A549 (cell line): Measurements from ENCODE around the gene CADM1. TPM values are rescaled to one million over a fixed set of nuclear protein-coding genes. Genes with fewer than 3 reads are reported as not detected.

Experiments used
- ATAC-seq, 2 experiments: fragments of 200-7000 bp in 1 of 2; fragments of >200 bp in 1 of 2; cut with Nextera tagmentation in 1 of 2; cut with Tn5 transposase in 1 of 2; 3 replicates each; pipeline versions ENCODE4 v1.8.0 to v1.9.1; 2018 to 2020; ENCODE audit warnings: mild to moderate bottlenecking in 1 of 2, moderate library complexity in 1 of 2
- CTCF ChIA-PET: fragments of 300-600 bp; sonication (Branson Sonifier 250); formaldehyde crosslinking; extraction: SDS; loops from one replicate; lab custom pipeline; 2021; ENCODE audit warnings: antibody characterized with exemption, inconsistent platforms; lab: Yijun Ruan, JAX
- POLR2A ChIA-PET: fragments of 350-600 bp; formaldehyde crosslinking; extraction: SDS; loops from one replicate; lab custom pipeline; 2021; ENCODE audit warnings: antibody characterized with exemption, inconsistent platforms; lab: Yijun Ruan, JAX
- DNase-seq, 2 experiments: peaks; one replicate each; pipeline versions ENCODE4 v3.0.0 to v3.0.0-alpha.2; 2011 to 2016; ENCODE audit warnings: low read depth in 1 of 2, low spot score in 1 of 2
- FAIRE-seq: peaks from 2 replicates; lab custom pipeline; 2011; peaks lifted over from hg19 to GRCh38; lab: Jason Lieb, UNC
- H3K27ac ChIP-seq, 2 experiments: fragments of >200 bp; sonication (Bioruptor Twin); formaldehyde crosslinking; 3 replicates each; pipeline ENCODE4 v1.5.1; 2016 to 2017
- H3K4me1 ChIP-seq: fragments of >200 bp; sonication (Bioruptor Twin); formaldehyde crosslinking; 3 replicates; pipeline ENCODE4 v1.6.1; 2016
- H3K4me2 ChIP-seq: fragments of >200 bp; sonication (Bioruptor Twin); formaldehyde crosslinking; 3 replicates; pipeline ENCODE4 v1.6.1; 2016
- H3K4me3 ChIP-seq: fragments of >200 bp; sonication (Bioruptor Twin); formaldehyde crosslinking; 3 replicates; pipeline ENCODE4 v1.5.1; 2016
- H3K9me3 ChIP-seq: fragments of >200 bp; sonication (Bioruptor Twin); formaldehyde crosslinking; 3 replicates; pipeline ENCODE4 v1.6.1; 2016
- BHLHE40 ChIP-seq: IDR thresholded peaks from 2 replicates; pipeline ENCODE4 v1.6.1; 2012; ENCODE audit warnings: low read depth, low read length, inconsistent platforms
- CBX2 ChIP-seq: fragments of 200-600 bp; sonication (generic); IDR thresholded peaks from 2 replicates; pipeline ENCODE4 v1.6.1; 2016; ENCODE audit warnings: low read depth, mild to moderate bottlenecking, borderline replicate concordance
- CEBPB ChIP-seq, 2 experiments: fragments of >200 bp in 1 of 2; sonication (Bioruptor Twin) in 1 of 2; formaldehyde crosslinking in 1 of 2; IDR thresholded peaks; 2 replicates each; pipeline ENCODE4 v1.6.1; 2012 to 2016
- EHF ChIP-seq: fragments of 250-450 bp; sonication (Bioruptor Pico); IDR thresholded peaks from 2 replicates; pipeline ENCODE4 v1.5.0; 2020; ENCODE audit warnings: mild to moderate bottlenecking
- EHMT2 ChIP-seq: fragments of 200-600 bp; sonication (generic); IDR thresholded peaks from 2 replicates; pipeline ENCODE4 v1.6.1; 2016; ENCODE audit warnings: antibody characterized with exemption, low read depth, mild to moderate bottlenecking, moderate library complexity
- EP300 ChIP-seq, 2 experiments: fragments of >200 bp; sonication (Bioruptor Twin); formaldehyde crosslinking; IDR thresholded peaks; 2 replicates in 1 of 2; 3 replicates in 1 of 2; pipeline ENCODE4 v1.6.1; 2016 to 2017
- ESRRA ChIP-seq: fragments of 150-350 bp; IDR thresholded peaks from 2 replicates; pipeline ENCODE4 v1.6.1; 2014; ENCODE audit warnings: mild to moderate bottlenecking, low read length, borderline replicate concordance
- FOSL2 ChIP-seq, 2 experiments: fragments of 450-650 bp in 1 of 2; fragments of >200 bp in 1 of 2; sonication (Bioruptor Twin) in 1 of 2; formaldehyde crosslinking; IDR thresholded peaks; 2 replicates each; pipeline versions ENCODE4 v1.5.0 to v1.6.1; 2016 to 2020; ENCODE audit warnings: mild to moderate bottlenecking in 1 of 2, moderate library complexity in 1 of 2
- FOXS1 ChIP-seq: fragments of 250-450 bp; sonication (Bioruptor Pico); IDR thresholded peaks from 2 replicates; pipeline ENCODE4 v1.5.0; 2020; ENCODE audit warnings: mild to moderate bottlenecking, moderate library complexity
- GATA3 ChIP-seq: IDR thresholded peaks from 2 replicates; pipeline ENCODE4 v1.6.1; 2012; ENCODE audit warnings: borderline replicate concordance
- HDAC2 ChIP-seq: fragments of 200-600 bp; sonication (generic); IDR thresholded peaks from 2 replicates; pipeline ENCODE4 v1.6.1; 2016
- HEYL ChIP-seq: fragments of 250-450 bp; sonication (Bioruptor Pico); IDR thresholded peaks from 2 replicates; pipeline ENCODE4 v1.8.0; 2021; ENCODE audit warnings: mild to moderate bottlenecking, moderate library complexity
- HOXB5 ChIP-seq: fragments of 250-450 bp; sonication (Bioruptor Pico); IDR thresholded peaks from 2 replicates; pipeline ENCODE4 v1.5.0; 2020; ENCODE audit warnings: mild to moderate bottlenecking, moderate library complexity
- JUN ChIP-seq, 2 experiments: fragments of >200 bp; sonication (Bioruptor Twin); formaldehyde crosslinking; IDR thresholded peaks; 2 replicates in 1 of 2; 3 replicates in 1 of 2; pipeline ENCODE4 v1.6.1; 2016 to 2017
- KDM1A ChIP-seq: fragments of 200-600 bp; sonication (generic); IDR thresholded peaks from 2 replicates; pipeline ENCODE4 v1.6.1; 2016; ENCODE audit warnings: low read depth, mild to moderate bottlenecking
- KDM5A ChIP-seq: fragments of 200-600 bp; sonication (generic); IDR thresholded peaks from 2 replicates; pipeline ENCODE4 v1.6.1; 2016; ENCODE audit warnings: antibody characterized with exemption, mild to moderate bottlenecking
- MAFK ChIP-seq: fragments of 450-650 bp; IDR thresholded peaks from 2 replicates; pipeline ENCODE4 v1.6.1; 2014; ENCODE audit not compliant: partially characterized antibody
- MAZ ChIP-seq: fragments of 150-350 bp; IDR thresholded peaks from 2 replicates; pipeline ENCODE4 v1.6.1; 2014; ENCODE audit warnings: antibody characterized with exemption, low read depth, low read length, borderline replicate concordance
- MYC ChIP-seq: IDR thresholded peaks from 2 replicates; pipeline ENCODE4 v1.6.1; 2012; ENCODE audit warnings: mild to moderate bottlenecking, inconsistent platforms, low read length, improper control_type of control experiment, borderline replicate concordance
- RARB ChIP-seq: fragments of 250-450 bp; sonication (Bioruptor Pico); IDR thresholded peaks from 2 replicates; pipeline ENCODE4 v1.8.0; 2021; ENCODE audit warnings: mild to moderate bottlenecking, moderate library complexity
- RCOR1 ChIP-seq: fragments of 150-350 bp; IDR thresholded peaks from 2 replicates; pipeline ENCODE4 v1.6.1; 2014; ENCODE audit warnings: antibody characterized with exemption, low read length, low read depth
- RNF2 ChIP-seq: fragments of 200-600 bp; sonication (generic); IDR thresholded peaks from 2 replicates; pipeline ENCODE4 v1.6.1; 2016; ENCODE audit warnings: low read depth, mild to moderate bottlenecking, antibody characterized with exemption, moderate library complexity, borderline replicate concordance
- SREBF2 ChIP-seq: fragments of 450-650 bp; IDR thresholded peaks from 2 replicates; pipeline ENCODE4 v1.6.1; 2014; ENCODE audit warnings: mild to moderate bottlenecking, moderate library complexity
- TP53 ChIP-seq: fragments of 250-450 bp; sonication (Bioruptor Pico); IDR thresholded peaks from 2 replicates; pipeline ENCODE4 v1.5.0; 2021; ENCODE audit warnings: mild to moderate bottlenecking, moderate library complexity
- WGBS: methylation state at CpG from one replicate; pipeline ENCODE4 v1.1.6; 2017; ENCODE audit errors: missing lambda C conversion rate; 5-methylcytosine and 5-hydroxymethylcytosine counted together
- polyA plus RNA-seq, 4 experiments: library from polyadenylated mRNA; depleted of rRNA in 3 of 4; stranded (reverse); fragments of >200 nt; fragmentation: RNase III in 1 of 4; extraction: RNeasy Plus Mini Kit Qiagen cat#74134 plus additional on column Dnase treatment in 1 of 4; gene quantifications; 2 replicates in 3 of 4; 3 replicates in 1 of 4; pipeline ENCODE4 v1.2.3, GENCODE V29; 2011 to 2017
- TF ChIP-seq, protein P1 (sequence below): IDR thresholded peaks from 2 replicates; pipeline ENCODE4 v1.6.1; 2012; ENCODE audit warnings: low read depth, borderline replicate concordance
- TF ChIP-seq, protein P2 (sequence below): fragments of 250-450 bp; sonication (Bioruptor Pico); IDR thresholded peaks from 2 replicates; pipeline ENCODE4 v1.5.0; 2021; ENCODE audit warnings: mild to moderate bottlenecking, moderate library complexity, borderline replicate concordance
- TF ChIP-seq, protein P3 (sequence below): IDR thresholded peaks from 2 replicates; pipeline ENCODE4 v1.6.1; 2012
- TF ChIP-seq, protein P4 (sequence below): fragments of >200 bp; sonication (Bioruptor Twin); formaldehyde crosslinking; IDR thresholded peaks from 3 replicates; pipeline ENCODE4 v1.5.1; 2016
- TF ChIP-seq, protein P5 (sequence below): fragments of 250-450 bp; sonication (Bioruptor Pico); IDR thresholded peaks from 2 replicates; pipeline ENCODE4 v1.5.0; 2020; ENCODE audit warnings: low read depth, mild to moderate bottlenecking, moderate library complexity

Gene CADM1
- polyA plus RNA-seq, 2 of the 4 experiments (the other 2 are of a cell fraction), result 33.4 to 36.7 TPM

DNA sequence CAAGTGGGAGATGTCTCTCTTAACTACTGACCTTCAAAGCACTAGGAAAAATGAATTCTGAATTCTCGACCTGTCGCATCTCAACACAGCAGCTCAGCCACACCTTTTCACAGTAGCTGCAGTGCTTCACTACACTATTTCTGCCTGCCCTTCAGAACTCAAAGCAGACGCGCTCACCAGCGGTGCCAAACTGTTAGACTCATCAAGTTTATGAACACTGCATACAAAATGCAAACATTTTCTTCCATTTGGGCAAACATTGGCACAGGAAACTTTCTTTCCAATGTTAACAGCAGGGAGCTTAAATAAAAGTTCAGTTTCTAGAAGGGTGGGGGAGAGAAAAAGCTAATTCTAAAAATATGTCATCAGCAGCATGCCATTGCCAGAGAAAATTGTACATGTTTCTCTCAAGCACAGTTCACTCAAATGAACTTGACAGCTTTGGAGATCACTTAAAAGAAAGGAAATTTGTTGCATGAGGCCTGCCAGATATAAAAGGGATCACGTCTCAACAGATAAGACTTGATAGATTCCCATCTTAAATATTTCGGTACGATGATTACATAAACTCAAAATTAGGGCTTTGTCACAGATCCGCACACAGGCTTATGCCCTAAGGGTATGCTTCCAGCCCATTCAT is 82.7 kb downstream of the CADM1 start:
- H3K9me3 ChIP-seq, result no peaks in the 10 kb centered on the region
- no peak overlapping the region for H3K4me3 ChIP-seq
- TF ChIP-seq MAZ (no peak), BHLHE40 (no peak), MYC (no peak), FOSL2 (IDR thresholded peaks at IDR 0.05) (no peak), FOSL2 (CRISPR knock-in tag; IDR thresholded peaks at IDR 0.05) (no peak), CEBPB (IDR thresholded peaks at IDR 0.05) (no peak), RNF2 (no peak), ESRRA (no peak), HDAC2 (no peak), HEYL (CRISPR knock-in tag) (no peak), KDM1A (no peak), EHF (CRISPR knock-in tag) (no peak), EP300 (IDR thresholded peaks at IDR 0.05) (no peak), HOXB5 (CRISPR knock-in tag) (no peak)
- TF ChIP-seq, protein P1, sequence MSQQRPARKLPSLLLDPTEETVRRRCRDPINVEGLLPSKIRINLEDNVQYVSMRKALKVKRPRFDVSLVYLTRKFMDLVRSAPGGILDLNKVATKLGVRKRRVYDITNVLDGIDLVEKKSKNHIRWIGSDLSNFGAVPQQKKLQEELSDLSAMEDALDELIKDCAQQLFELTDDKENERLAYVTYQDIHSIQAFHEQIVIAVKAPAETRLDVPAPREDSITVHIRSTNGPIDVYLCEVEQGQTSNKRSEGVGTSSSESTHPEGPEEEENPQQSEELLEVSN, result no peak
- ATAC-seq (no peak), FAIRE-seq (no peak), DNase-seq (no peak)
- POLR2A ChIA-PET, result interaction anchor here (1.1 kb wide), 1 partner anchor 83 kb away, joined by 3 read pairs; the partner anchor contains the start of gene CADM1
- WGBS, result 86% methylated on average over 9 of the region's 9 CpGs
- no peak overlapping the region for H3K27ac ChIP-seq
- no peak overlapping the region for H3K4me2 ChIP-seq
- 0 out of 3 replicates have a peak, but pooled peaks cover 4% of the 10 kb centered on the region for H3K4me1 ChIP-seq
- CTCF ChIA-PET, result interaction anchor here (1.4 kb wide), 1 partner anchor 10 kb away, joined by 4 read pairs; no protein-coding TSS in a partner anchor

DNA sequence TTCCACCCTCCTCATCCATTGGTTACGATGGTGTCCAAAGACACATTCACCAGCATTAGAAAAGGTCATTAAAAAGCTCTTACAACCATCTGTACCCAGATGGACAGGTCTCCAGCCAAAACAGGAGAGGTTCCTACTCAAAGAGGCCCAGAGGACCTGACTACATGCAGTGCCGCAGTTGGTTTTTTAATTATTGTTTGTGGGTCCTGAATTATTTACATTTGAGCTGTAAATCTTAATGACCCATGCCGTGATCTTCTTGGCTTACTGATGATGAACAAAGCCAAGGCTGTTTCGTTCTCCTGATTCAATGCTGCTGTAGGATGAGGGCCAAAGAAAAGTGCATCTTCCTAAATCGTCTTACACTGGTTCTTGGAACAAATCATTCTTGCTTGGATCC is 83.7 kb downstream of the CADM1 start:
- H3K27ac ChIP-seq, result no peak overlapping the region
- no peak overlapping the region for H3K4me2 ChIP-seq
- DNase-seq (no peak), ATAC-seq (no peak), FAIRE-seq (no peak)
- CTCF ChIA-PET, result no interaction called here
- POLR2A ChIA-PET, result interaction anchor here (1.1 kb wide), 1 partner anchor 84 kb away, joined by 3 read pairs; the partner anchor contains the start of gene CADM1
- no peak overlapping the region for H3K4me3 ChIP-seq
- 91% methylated on average over 5 of the region's 5 CpGs for WGBS
- 0 out of 3 replicates have a peak, but pooled peaks cover 4% of the 10 kb centered on the region for H3K4me1 ChIP-seq
- TF ChIP-seq, protein P2, sequence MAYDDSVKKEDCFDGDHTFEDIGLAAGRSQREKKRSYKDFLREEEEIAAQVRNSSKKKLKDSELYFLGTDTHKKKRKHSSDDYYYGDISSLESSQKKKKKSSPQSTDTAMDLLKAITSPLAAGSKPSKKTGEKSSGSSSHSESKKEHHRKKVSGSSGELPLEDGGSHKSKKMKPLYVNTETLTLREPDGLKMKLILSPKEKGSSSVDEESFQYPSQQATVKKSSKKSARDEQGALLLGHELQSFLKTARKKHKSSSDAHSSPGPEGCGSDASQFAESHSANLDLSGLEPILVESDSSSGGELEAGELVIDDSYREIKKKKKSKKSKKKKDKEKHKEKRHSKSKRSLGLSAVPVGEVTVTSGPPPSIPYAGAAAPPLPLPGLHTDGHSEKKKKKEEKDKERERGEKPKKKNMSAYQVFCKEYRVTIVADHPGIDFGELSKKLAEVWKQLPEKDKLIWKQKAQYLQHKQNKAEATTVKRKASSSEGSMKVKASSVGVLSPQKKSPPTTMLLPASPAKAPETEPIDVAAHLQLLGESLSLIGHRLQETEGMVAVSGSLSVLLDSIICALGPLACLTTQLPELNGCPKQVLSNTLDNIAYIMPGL (CRISPR knock-in tag), result no peak
- no peak for TF ChIP-seq HEYL (CRISPR knock-in tag)
- TF ChIP-seq FOXS1, result no peak
- no peak for TF ChIP-seq SREBF2
- no peak for TF ChIP-seq KDM5A
- TF ChIP-seq EHMT2, result no peak
- TF ChIP-seq, protein P3, sequence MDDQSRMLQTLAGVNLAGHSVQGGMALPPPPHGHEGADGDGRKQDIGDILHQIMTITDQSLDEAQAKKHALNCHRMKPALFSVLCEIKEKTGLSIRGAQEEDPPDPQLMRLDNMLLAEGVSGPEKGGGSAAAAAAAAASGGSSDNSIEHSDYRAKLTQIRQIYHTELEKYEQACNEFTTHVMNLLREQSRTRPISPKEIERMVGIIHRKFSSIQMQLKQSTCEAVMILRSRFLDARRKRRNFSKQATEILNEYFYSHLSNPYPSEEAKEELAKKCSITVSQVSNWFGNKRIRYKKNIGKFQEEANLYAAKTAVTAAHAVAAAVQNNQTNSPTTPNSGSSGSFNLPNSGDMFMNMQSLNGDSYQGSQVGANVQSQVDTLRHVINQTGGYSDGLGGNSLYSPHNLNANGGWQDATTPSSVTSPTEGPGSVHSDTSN, result no peak
- TF ChIP-seq RCOR1, result no peak
- no peak for TF ChIP-seq MAFK
- TF ChIP-seq, protein P4, sequence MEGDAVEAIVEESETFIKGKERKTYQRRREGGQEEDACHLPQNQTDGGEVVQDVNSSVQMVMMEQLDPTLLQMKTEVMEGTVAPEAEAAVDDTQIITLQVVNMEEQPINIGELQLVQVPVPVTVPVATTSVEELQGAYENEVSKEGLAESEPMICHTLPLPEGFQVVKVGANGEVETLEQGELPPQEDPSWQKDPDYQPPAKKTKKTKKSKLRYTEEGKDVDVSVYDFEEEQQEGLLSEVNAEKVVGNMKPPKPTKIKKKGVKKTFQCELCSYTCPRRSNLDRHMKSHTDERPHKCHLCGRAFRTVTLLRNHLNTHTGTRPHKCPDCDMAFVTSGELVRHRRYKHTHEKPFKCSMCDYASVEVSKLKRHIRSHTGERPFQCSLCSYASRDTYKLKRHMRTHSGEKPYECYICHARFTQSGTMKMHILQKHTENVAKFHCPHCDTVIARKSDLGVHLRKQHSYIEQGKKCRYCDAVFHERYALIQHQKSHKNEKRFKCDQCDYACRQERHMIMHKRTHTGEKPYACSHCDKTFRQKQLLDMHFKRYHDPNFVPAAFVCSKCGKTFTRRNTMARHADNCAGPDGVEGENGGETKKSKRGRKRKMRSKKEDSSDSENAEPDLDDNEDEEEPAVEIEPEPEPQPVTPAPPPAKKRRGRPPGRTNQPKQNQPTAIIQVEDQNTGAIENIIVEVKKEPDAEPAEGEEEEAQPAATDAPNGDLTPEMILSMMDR, result no peak
- TF ChIP-seq RARB, result no peak
- TF ChIP-seq, protein P5, sequence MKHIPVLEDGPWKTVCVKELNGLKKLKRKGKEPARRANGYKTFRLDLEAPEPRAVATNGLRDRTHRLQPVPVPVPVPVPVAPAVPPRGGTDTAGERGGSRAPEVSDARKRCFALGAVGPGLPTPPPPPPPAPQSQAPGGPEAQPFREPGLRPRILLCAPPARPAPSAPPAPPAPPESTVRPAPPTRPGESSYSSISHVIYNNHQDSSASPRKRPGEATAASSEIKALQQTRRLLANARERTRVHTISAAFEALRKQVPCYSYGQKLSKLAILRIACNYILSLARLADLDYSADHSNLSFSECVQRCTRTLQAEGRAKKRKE (CRISPR knock-in tag), result no peak
- TF ChIP-seq TP53 (CRISPR knock-in tag), result no peak
- TF ChIP-seq HDAC2, result no peak
- TF ChIP-seq CBX2, result no peak
- no peak for TF ChIP-seq JUN (IDR thresholded peaks at IDR 0.05)
- TF ChIP-seq GATA3, result no peak
- H3K9me3 ChIP-seq, result no peaks in the 10 kb centered on the region
